ENCODE measurements around the gene AXIN1. TPM values are rescaled to one million over a fixed set of nuclear protein-coding genes. Genes with fewer than 3 reads are reported as not detected.

AXIN1 gene
- total and polyA plus RNA-seq, 2 of the 8 experiments (the other 6 are each of a cell fraction or from before 2014, with no cell fraction given): 12.5 to 41.9 TPM

- 12% methylated on average over 3 of the region's 3 CpGs; no CpG with 5 or more reads in 1 of the 2 experiments for WGBS, 2 experiments (ENCODE audit: extremely low coverage in 1 of 2, insufficient coverage in 1 of 2, insufficient read length in 1 of 2, insufficient replicate concordance in 2 of 2, low coverage in 1 of 2, low lambda C conversion rate in 2 of 2, missing lambda C conversion rate in 1 of 2)
- no peak overlapping the region for H4K5ac ChIP-seq (ENCODE audit: insufficient read length, low read depth, low read length)
- peak overlapping the region; percentile 67 to 71 for H3K4me2 ChIP-seq (ENCODE audit: insufficient read depth in 1 of 2, low read depth in 2 of 2, low read length in 2 of 2)
- peaks cover 0 to 26% (median 13%) of the 10 kb centered on the region in 4 experiments; a peak in 6 of 7 replicates for H3K4me1 ChIP-seq (replicated peaks in 1 of 4; ENCODE audit: control insufficient read depth in 3 of 4, insufficient read depth in 4 of 4, low read length in 3 of 4)
- no peak overlapping the region for H3K4ac ChIP-seq (replicated peaks; ENCODE audit: insufficient read length, low read depth, low read length)
- H3K4me3 ChIP-seq (ENCODE audit: extremely low read depth in 1 of 4, insufficient read depth in 2 of 4, low read depth in 3 of 4, low read length in 4 of 4): peak overlapping the region in 3 of 4 experiments; percentile 15 to 91 (median 62); a peak in 5 of 8 replicates
- H3K27me3 ChIP-seq (replicated peaks in 1 of 4; ENCODE audit: control insufficient read depth in 3 of 4, extremely low read depth in 1 of 4, insufficient read depth in 3 of 4, low read length in 3 of 4): no peaks in the 10 kb centered on the region
- H3K23me2 ChIP-seq (ENCODE audit: low read depth, low read length): peaks cover 5% of the 10 kb centered on the region
- no peak overlapping the region for H3K18ac ChIP-seq (ENCODE audit: extremely low read depth, low read length)
- H3K27ac ChIP-seq (ENCODE audit: low read depth, low read length): no peak overlapping the region
- 0 out of 2 replicates have a peak overlapping the region, but pooled peaks have one; percentile 3 for H2BK15ac ChIP-seq (ENCODE audit: low read length)
- no peaks in the 10 kb centered on the region; the same call in 1 of the 2 replicates for H3K79me1 ChIP-seq (ENCODE audit: low read depth, low read length)
- H2BK120ac ChIP-seq (replicated peaks; ENCODE audit: low read depth, low read length): no peak overlapping the region
- ChIA-PET POLR2A (ENCODE audit: partially characterized antibody) (interaction anchor here (0.7 to 6.7 kb wide), 9 partner anchors 11 to 127 kb away, joined by 3 to 67 read pairs (median 3); partner anchors contain the start of gene RAB11FIP3), CTCF (ENCODE audit: partially characterized antibody) (interaction anchor here (0.6 to 1.8 kb wide), 7 partner anchors 11 to 265 kb away, joined by 3 to 4 read pairs (median 4); partner anchors contain the start of gene MRPL28)
- no peak overlapping the region for H2BK12ac ChIP-seq (ENCODE audit: low read depth, low read length)
- no peak overlapping the region for H4K8ac ChIP-seq (ENCODE audit: extremely low read depth, insufficient read depth, low read length)
- H4K91ac ChIP-seq (replicated peaks; ENCODE audit: insufficient read length, low read length): no peak overlapping the region
- no peak overlapping the region; the same call in 1 of the 2 replicates for H2AK5ac ChIP-seq (ENCODE audit: low read depth, low read length)
- no peak overlapping the region for H2BK20ac ChIP-seq (ENCODE audit: low read length)
- H3K56ac ChIP-seq (replicated peaks; ENCODE audit: insufficient read length, low read depth, low read length): no peak overlapping the region
- FAIRE-seq (no peak), DNase-seq (ENCODE audit: low read depth in 1 of 2, low spot score in 2 of 2) (no peak)
- peaks cover 2 to 21% of the 10 kb centered on the region in 2 experiments for H4K20me1 ChIP-seq (replicated peaks in 1 of 2; ENCODE audit: control insufficient read depth in 1 of 2, insufficient read depth in 2 of 2, low read length in 2 of 2)
- H3K23ac ChIP-seq (ENCODE audit: insufficient read length): no peak overlapping the region
- no peaks in the 10 kb centered on the region; a peak in 1 of 4 replicates for H3K79me2 ChIP-seq (ENCODE audit: control insufficient read depth in 1 of 2, insufficient read depth in 2 of 2, low read length in 2 of 2)
- peaks cover 0 to 5% of the 10 kb centered on the region in 2 experiments; a peak in 2 of 4 replicates for H3K9me3 ChIP-seq (ENCODE audit: insufficient read depth in 2 of 2, low read depth in 1 of 2, low read length in 1 of 2)
- no peak overlapping the region for H3K14ac ChIP-seq (ENCODE audit: insufficient read length)
- H2AFZ ChIP-seq (ENCODE audit: low read length): no peak overlapping the region
- no peak overlapping the region for H3K9ac ChIP-seq (replicated peaks in 1 of 4; ENCODE audit: extremely low read depth in 1 of 4, low read depth in 3 of 4, low read length in 3 of 4)
- TF ChIP-seq FOSL1 (IDR thresholded peaks at IDR 0.05; ENCODE audit: insufficient read depth, low read depth, low read length) (no peak), ZNF274 (IDR thresholded peaks at IDR 0.05; ENCODE audit: borderline replicate concordance, extremely low read depth, low read length) (no peak), CHD1 (IDR thresholded peaks at IDR 0.05; ENCODE audit: low read depth, low read length) (no peak), KDM4A (IDR thresholded peaks at IDR 0.05; ENCODE audit: low read depth, low read length, severe bottlenecking) (no peak)
- H2BK5ac ChIP-seq (ENCODE audit: low read depth, low read length): no peak overlapping the region
- peaks cover 7 to 18% (median 14%) of the 10 kb centered on the region in 4 experiments; a peak in 6 of 8 replicates for H3K36me3 ChIP-seq (ENCODE audit: control insufficient read depth in 2 of 4, insufficient read depth in 4 of 4, low read length in 3 of 4)
Measured at GRCh38 chr16:396199-396598, 43.7 kb upstream of the AXIN1 start.
